ENCODE results near the gene ARHGEF12. TPM values are rescaled to one million over a fixed set of nuclear protein-coding genes. Genes with fewer than 3 reads are reported as not detected.

Gene ARHGEF12
- total RNA-seq, 1 experiment from 2014 or later = 41.0 TPM

DNA sequence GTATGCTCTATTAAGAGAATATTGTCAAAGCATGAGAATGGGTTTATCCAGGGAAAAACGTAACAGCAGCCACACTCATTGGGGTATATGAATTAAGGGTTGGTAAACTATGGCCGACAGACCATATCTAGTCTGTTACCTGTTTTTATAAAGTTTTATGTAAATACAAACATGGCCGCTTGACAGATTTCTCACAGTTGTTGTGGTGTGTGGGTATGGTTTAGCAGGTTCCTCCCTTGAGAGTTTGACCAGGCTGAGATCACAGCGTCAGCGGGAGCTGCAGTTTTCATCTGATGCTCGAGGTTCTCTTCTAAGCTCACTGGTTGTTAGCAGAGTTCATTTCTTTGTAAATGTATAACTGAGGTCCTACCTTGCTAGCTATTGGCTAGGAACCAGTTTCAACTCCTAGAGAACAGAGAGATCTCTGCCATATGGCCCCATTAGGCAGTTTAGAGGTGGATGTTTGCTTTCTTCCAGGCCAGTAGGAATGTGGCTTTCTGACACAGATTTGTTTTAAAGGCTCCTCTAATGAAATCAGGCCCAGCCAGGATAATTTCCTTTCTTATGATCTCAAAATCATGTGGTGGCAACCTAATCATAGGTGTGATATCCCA, 129.8 kb downstream of the ARHGEF12 start:
- H4K20me1 ChIP-seq (ENCODE audit: low read length) = no peaks in the 10 kb centered on the region
- TF ChIP-seq EZH2phosphoT487 (IDR thresholded peaks at IDR 0.05; ENCODE audit: borderline replicate concordance, low read length) (no peak), CTCF (conservative IDR thresholded peaks at IDR 0.05; ENCODE audit: low read depth, low read length) (no peak), EZH2 (IDR thresholded peaks at IDR 0.05; ENCODE audit: low read length, unreplicated experiment) (no peak)
- no peak for ATAC-seq

GRCh38 chr11:120467627-120468026, 131.4 kb downstream of the ARHGEF12 start:
- Histone ChIP-seq H3K9me2 (replicated peaks; ENCODE audit: low read length) (no peaks in the 10 kb centered on the region), H3K4me2 (ENCODE audit: low read length) (no peak overlapping the region), H2AFZ (ENCODE audit: low read length) (no peak overlapping the region), H3K36me3 (ENCODE audit: low read depth, low read length) (peaks cover 38% of the 10 kb centered on the region; the same call in 1 of the 2 replicates), H4K20me1 (ENCODE audit: low read length) (no peaks in the 10 kb centered on the region), H3F3A (ENCODE audit: low read length, unreplicated experiment) (peaks cover 2% of the 10 kb centered on the region), H3K4me3 (ENCODE audit: low read length) (no peak overlapping the region), H3K9me3 (ENCODE audit: low read length) (no peaks in the 10 kb centered on the region), H3K27me3 (ENCODE audit: low read length) (no peaks in the 10 kb centered on the region), H3K27ac (ENCODE audit: low read length) (no peak overlapping the region), H3K79me2 (ENCODE audit: low read length) (no peaks in the 10 kb centered on the region), H3K4me1 (ENCODE audit: insufficient read depth, low read length) (peaks cover 5% of the 10 kb centered on the region), H3K9ac (ENCODE audit: low read length) (no peak overlapping the region)
- intact Hi-C loops (cut with micrococcal nuclease) = no loop called here
- CTCF ChIA-PET = no interaction called here
- peak; percentile 74 for ATAC-seq
- POLR2A ChIA-PET (ENCODE audit: unreplicated experiment) = no interaction called here
- peak; percentile 85 for DNase-seq
- no TSS peak for BruUV-seq (replicated peaks)
- TF ChIP-seq CTCF (conservative IDR thresholded peaks at IDR 0.05; ENCODE audit: low read depth, low read length) (no peak), EZH2 (IDR thresholded peaks at IDR 0.05; ENCODE audit: low read length, unreplicated experiment) (no peak), EZH2phosphoT487 (IDR thresholded peaks at IDR 0.05; ENCODE audit: borderline replicate concordance, low read length) (no peak)

More for the DNA sequence above, 129.8 kb downstream of the ARHGEF12 start:
- DNase-seq = no peak
- H3K4me3 ChIP-seq (ENCODE audit: low read length) = no peak overlapping the region
- ChIA-PET CTCF (no interaction called here), POLR2A (ENCODE audit: unreplicated experiment) (no interaction called here)
- no TSS peak for BruUV-seq (replicated peaks)
- H3K9me3 ChIP-seq (ENCODE audit: low read length) = no peaks in the 10 kb centered on the region
- H3K36me3 ChIP-seq (ENCODE audit: low read depth, low read length) = peaks cover 50% of the 10 kb centered on the region; the same call in 1 of the 2 replicates
- H3F3A ChIP-seq (ENCODE audit: low read length, unreplicated experiment) = peaks cover 2% of the 10 kb centered on the region
- H3K79me2 ChIP-seq (ENCODE audit: low read length) = no peaks in the 10 kb centered on the region
- no peaks in the 10 kb centered on the region for H3K27me3 ChIP-seq (ENCODE audit: low read length)
- H3K4me1 ChIP-seq (ENCODE audit: insufficient read depth, low read length) = peaks cover 5% of the 10 kb centered on the region
- no peak overlapping the region for H3K9ac ChIP-seq (ENCODE audit: low read length)
- no peak overlapping the region for H3K4me2 ChIP-seq (ENCODE audit: low read length)
- H2AFZ ChIP-seq (ENCODE audit: low read length) = no peak overlapping the region
- intact Hi-C loops (cut with micrococcal nuclease) = no loop called here
- no peaks in the 10 kb centered on the region for H3K9me2 ChIP-seq (replicated peaks; ENCODE audit: low read length)
- H3K27ac ChIP-seq (ENCODE audit: low read length) = no peak overlapping the region

GRCh38 chr11:120471131-120471530, 134.9 kb downstream of the ARHGEF12 start:
- H3K9me2 ChIP-seq (replicated peaks; ENCODE audit: low read length) = no peaks in the 10 kb centered on the region
- POLR2A ChIA-PET (ENCODE audit: unreplicated experiment) = no interaction called here
- H3K9ac ChIP-seq (ENCODE audit: low read length) = no peak overlapping the region
- no peak overlapping the region for H3K4me3 ChIP-seq (ENCODE audit: low read length)
- peaks cover 30% of the 10 kb centered on the region for H3K36me3 ChIP-seq (ENCODE audit: low read depth, low read length)
- BruUV-seq (replicated peaks) = no TSS peak
- no peaks in the 10 kb centered on the region for H3K79me2 ChIP-seq (ENCODE audit: low read length)
- no peak overlapping the region for H3K27ac ChIP-seq (ENCODE audit: low read length)
- no peaks in the 10 kb centered on the region for H3K9me3 ChIP-seq (ENCODE audit: low read length)
- CTCF ChIA-PET = no interaction called here
- intact Hi-C loops (cut with micrococcal nuclease) = no loop called here
- DNase-seq = peak; percentile 13
- TF ChIP-seq CTCF (conservative IDR thresholded peaks at IDR 0.05; ENCODE audit: low read depth, low read length) = no peak
- TF ChIP-seq EZH2 (IDR thresholded peaks at IDR 0.05; ENCODE audit: low read length, unreplicated experiment) = no peak
- TF ChIP-seq EZH2phosphoT487 (IDR thresholded peaks at IDR 0.05; ENCODE audit: borderline replicate concordance, low read length) = no peak
- peaks cover 2% of the 10 kb centered on the region for H3F3A ChIP-seq (ENCODE audit: low read length, unreplicated experiment)
- H3K4me1 ChIP-seq (ENCODE audit: insufficient read depth, low read length) = peaks cover 5% of the 10 kb centered on the region
- H3K4me2 ChIP-seq (ENCODE audit: low read length) = no peak overlapping the region
- H4K20me1 ChIP-seq (ENCODE audit: low read length) = no peaks in the 10 kb centered on the region
- no peak for ATAC-seq
- no peaks in the 10 kb centered on the region for H3K27me3 ChIP-seq (ENCODE audit: low read length)
- H2AFZ ChIP-seq (ENCODE audit: low read length) = no peak overlapping the region
